Germinal center (tissue), 1 donor: ENCODE data around the gene MAMSTR.
"Not testable (repeated sequence)": the region's sequence is repeated elsewhere in the genome, so short reads cannot be mapped to it uniquely, and the experiment has no call there.

ENCODE experiments used
- DNase-seq: peaks from one replicate; pipeline ENCODE4 v3.0.0; 2012; ENCODE audit warnings: mixed read lengths, low spot score

MAMSTR gene

DNA sequence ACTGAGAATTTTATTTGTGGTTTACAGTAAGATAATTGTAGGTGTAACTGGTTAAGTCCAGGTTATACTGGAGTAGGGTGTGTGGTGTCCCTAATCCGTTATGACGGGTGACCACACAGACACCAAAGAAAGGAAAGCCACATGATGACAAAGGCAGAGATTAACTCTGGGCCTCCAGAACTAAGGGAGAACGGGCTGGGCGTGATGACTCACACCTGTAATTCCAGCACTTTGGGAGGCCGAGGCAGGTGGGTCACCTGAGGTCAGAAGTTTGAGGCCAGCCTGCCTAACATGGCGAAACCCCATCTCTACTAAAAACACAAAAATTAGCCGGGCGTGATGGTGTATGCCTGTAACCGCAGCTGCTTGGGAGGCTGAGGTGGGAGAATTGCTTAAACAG, 33.9 kb downstream of the MAMSTR start:
- DNase-seq, result no peak

DNA sequence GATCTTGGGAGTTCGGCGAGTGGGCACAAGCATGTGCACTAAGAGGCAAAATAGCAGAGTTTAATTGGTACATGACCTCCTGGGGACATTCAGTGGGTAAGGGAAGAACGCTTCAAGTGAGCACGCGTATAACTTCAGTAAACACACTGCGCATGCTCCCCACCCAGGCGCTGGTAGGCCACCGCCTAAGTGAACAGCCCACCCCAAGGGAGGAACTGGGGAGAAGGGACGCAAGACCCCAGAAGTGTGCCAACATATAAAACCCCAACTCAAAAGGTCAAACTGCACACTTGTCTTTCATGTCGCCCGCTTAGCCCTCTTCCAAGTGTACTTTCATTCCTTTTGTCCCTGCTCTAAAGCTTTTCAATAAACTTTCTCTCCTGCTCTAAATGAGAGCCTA, 36.2 kb downstream of the MAMSTR start:
- DNase-seq, result no peak

DNA sequence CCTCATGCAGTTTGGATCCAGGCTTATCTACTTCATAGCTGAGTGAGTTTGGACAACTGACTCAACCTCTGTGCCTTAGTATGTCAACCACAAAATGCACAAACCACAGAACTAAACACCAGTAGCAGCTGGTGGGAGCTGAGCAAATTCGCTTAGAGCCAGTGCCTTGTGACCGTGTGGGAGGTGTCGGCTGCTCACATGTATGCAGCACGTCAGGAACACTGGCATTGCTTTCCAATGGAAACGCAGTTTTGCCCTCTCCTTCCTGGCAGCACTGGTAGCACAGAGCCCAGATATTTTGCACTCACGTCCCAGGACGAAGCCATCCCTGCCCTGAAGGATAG, 38.4 kb downstream of the MAMSTR start:
- no peak for DNase-seq

DNA sequence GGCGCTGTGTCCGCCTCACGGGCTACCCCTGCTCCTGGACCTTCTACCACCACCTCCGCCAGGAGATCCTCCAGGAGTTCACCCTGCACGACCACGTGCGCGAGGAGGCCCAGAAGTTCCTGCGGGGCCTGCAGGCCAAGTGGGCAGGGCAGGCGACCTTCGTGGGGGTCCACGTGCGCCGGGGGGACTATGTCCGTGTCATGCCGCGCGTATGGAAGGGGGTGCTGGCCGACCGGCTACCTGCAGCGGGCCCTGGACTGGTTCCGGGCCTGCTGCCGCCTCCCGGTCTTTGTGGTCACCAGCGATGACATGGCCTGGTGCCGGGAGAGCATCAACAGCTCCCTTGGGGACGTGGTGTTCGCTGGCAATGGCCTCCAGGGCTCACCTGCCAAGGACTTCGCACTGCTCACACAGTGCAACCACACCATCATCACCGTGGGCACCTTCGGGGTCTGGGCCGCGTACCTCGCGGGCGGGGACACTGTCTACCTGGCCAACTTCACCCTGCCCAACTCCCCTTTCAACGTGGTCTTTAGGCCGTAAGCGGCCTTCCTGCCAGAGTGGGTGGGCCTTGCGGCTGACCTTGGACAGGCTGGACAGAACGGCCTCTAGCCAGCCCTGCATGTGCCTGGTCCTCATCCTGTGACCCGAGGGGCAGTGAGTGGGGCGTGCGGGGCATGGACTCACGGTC, 38.9 kb downstream of the MAMSTR start:
- DNase-seq, result no peak

DNA sequence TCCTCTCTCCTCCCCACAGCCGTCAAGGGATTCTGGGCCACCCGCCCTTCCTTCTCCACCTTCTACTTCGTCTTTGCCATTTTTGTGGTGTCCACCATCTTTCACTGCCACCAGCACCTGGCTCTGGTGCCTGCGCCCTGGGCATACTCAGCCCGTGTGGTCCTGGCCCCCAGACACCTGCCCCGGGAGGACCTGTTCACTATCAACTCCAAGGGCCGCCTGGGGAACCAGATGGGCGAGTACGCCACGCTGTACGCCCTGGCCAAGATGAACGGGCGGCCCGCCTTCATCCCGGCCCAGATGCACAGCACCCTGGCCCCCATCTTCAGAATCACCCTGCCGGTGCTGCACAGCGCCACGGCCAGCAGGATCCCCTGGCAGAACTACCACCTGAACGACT, 39.5 kb downstream of the MAMSTR start:
- not testable (repeated sequence) for DNase-seq

DNA sequence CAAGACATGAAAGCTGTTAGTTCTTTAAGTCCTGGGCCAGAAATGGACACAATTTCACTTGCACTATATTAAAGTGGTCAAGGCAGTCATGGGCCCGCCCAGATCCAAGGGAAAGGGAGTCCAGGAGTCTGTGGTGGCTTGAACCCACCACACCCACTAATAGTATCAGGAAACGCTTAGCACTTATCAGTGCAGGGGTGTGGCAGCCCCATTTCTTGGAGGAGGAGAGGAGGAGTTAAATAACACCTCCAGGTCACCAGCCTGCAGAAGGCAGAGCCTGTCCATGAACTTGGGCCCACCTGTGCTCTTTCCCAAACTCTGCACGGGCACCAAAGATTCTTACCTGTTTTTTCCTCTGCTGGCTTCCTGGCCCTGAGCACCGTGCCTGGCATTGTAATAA, 41.3 kb downstream of the MAMSTR start:
- no peak for DNase-seq

DNA sequence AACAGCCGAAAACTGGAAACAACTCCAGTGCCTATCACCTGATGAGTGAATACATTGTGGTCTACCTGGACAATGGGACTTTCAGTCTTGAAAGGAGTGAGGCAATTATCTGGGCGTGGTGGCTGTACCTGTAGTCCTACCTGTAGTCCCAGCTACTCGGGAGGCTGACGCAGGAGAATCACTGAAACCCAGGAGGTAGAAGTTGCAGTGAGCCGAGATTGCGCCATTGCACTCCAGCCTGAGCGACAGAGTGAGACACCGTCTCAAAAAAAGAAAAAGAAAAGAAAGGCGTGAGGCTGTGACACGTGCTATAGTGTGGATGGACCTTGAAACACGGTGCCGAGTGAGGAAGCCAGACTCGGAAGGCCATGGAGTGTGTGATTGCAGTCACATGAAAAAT, 42.6 kb downstream of the MAMSTR start:
- no peak for DNase-seq

DNA sequence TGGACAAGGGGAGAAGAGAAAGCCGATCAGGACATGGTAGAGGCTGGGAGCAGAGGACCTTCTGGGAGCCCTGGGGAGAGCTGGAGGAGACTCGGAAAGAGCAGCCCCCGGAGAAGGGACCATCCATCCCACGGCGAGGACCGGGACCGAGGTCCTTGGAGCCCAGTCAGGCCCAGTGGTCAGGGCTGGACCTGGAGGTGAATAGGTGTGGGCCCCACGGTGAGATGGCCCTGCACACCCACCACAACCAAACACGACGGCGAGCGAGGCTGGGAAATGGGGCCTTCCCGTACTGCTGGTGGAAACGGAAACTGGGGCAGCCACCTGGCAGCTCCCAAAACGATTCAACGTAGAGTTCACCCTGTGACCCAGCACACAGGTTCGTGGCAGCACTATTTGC, 43.0 kb downstream of the MAMSTR start:
- DNase-seq, result no peak

DNA sequence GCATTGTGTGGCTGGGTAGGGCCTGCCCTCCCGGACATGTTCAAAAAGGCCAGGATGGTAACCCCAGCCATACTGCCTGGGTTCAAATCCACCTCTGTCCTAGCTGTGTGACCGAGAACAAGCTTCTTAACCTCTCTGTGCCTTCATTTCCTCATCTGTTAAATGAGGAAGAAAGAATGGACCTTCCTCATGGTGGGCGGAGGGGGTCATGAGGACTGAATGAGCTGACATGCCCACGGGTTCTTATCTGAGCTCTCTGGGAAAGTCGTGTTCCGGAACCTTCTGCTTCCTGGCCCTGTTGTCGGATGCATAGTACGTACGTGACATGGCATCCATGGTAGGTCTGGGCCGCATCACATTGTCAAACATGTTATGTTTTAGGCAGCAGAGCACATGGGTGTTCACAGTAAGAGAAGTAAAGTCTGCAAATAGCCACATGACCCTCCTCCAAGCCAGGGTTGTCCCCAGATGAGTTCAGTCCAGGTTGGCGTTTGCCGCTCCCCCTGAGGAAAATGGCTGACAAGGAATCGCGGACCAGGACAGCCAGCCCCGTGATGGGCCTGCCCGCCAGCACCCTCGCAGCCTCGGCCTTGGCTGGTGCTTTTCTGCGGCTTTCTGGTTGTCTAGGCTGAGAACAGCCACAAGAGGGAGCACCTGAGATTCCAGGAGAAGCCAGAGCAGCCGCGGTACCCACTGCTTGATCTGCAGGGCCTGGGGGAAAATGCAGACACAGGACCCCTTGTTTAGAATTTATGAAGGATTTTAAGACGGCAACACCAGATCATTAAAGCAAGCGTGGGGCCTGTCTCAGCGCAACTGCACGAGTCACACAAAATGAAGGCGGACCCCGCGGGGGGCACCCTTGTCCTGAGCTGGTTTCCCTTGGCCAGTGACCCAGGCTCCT, 44.4 kb downstream of the MAMSTR start:
- DNase-seq, result peak; percentile 87

DNA sequence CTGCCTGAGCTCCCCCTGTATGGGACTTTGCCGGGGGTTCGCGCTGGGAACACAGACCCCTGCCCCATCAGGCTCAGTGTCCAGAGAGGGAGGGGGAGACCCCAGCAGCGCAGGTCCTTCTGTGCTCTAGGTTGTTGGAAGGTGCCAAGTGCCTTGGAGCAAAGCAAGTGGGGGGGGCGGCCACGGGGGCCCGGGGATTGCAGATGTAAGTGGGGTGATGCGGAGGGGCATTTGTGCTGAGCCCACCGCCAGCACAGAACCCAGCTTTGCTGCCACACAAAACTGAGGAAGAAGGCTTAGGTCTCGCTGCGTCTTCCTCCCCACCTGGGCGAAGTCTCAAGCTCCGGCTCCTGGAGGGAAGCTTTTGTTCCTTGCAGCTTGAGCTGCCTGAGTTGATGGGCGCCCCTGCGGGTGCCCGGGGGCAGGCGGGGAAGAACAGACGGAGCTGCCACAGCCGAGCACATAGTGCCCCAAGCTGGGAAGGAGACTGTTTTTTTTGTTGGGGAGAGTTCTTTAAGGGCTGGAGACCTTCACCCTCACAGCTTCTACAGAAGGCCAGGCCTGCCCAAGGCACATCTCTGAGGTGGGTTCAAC, 45.2 kb downstream of the MAMSTR start:
- DNase-seq, result no peak

DNA sequence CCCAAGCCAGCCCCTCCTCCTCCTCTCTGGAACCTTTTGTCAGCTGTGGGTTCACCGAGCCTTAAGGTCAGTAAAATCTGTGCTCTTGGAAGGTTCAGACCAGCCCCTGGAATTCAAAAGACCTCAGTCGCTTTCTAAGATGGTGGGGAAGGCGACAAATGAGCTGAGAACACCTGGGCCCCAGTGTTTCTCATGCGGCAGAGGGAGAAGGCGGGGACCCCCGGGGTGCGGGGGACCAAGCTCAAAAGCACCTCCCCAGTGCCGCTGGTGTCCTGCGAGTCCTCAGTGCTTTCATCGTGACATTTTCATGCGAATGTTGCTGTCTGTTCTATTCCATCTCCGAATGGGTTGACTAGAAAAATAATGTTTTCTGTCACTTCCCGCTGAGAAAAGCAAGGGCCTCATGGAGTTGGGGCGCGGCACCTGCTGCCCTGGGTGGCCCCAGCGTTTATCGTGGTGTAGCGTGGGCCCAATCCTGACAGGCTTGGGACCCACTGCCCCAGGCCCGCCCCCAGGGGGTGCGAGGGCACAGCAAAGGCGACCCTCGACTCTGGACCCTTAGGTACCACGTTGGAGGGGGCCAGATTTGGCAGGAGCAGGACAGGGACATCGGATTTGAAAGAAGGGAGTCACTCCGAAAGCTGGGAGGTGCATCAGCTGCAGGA, 46.0 kb downstream of the MAMSTR start:
- no peak for DNase-seq

DNA sequence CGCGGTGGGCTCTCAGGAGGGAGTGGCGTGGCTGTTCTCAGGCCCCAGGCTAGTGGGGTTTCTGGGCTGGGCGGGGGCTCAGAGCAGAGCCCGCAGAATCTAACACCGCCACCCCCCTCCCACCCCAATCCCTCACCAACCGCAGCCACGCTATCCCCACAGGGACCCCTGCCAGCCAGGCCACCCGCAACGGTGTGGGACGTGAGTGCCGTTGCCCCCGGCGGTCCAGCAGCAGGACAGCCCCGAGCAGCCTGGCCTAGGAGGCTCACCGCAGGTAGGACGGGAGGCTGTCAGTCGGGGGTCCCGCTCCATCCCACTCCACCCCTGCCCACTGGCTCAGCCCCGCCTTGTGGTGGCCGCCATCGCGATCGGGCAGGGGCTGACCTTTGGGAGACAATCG, 46.5 kb downstream of the MAMSTR start, which contains the start of gene NTN5:
NTN5 (minus strand) TSS at position 24 of the 400 bp plus-strand sequence. CDS start 2,031 bp downstream, outside the sequence.
- no peak for DNase-seq

DNA sequence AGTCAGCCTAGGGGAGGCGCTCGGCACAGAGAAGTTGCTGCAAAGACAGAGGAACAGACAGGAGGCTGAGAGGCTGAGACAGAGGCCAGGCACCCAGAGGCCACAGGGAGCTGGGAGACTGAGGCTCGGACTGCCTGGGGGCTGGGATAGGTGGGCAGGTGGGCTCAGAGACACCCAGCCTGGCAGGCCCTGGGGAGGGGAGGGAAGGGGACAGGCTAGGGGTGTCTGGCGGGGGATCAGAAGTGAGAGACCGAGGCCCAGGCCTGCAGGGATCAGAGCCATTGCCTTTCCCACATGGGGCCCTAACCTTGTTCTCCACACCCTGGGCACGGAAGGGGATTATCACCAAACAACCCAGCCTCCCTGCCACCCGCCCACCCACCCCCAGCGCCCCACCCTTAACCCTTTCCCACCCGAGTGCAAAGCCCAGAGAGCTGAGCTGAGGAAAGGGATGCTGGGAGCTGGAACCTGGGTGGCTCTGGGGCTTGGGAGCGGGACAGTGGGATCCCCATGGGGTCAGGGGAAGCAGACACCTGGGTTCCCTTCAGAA, 48.0 kb downstream of the MAMSTR start:
- no peak for DNase-seq

DNA sequence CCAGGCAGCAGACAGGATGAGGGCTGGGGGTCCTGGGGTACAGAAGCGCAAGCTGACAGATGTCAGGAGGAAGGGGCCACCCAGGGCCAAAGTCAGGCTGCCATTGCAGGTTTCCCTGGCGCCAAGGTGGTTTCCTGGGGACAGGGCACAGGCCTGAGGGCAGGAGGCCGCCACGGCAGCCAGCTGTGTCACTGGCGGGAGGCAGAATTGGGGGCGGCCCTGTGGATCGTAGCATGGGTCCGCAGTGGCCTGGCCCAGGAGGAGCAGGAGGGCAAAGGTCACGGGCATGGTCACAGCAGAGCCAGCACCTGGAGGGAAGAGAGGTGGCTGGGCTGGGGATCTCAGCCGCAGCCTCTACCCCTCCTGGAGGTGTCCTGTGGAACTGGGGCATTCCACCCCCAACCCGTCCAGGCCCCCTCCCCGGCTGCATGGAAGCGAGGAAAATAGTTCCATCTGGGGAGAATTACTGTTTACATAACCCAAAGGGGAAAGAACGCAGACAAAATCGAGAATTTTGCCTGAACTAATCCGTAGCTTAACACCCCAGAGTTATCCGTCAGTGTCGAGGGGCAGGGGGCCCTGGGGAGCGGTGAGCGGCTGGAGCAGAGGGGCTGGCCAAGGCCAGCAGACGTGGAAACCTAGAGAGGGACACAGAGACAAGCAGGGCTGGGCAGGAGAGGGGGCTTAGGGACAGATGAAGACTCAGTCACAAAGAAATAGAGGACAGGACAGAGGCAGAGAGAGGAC, 48.7 kb downstream of the MAMSTR start:
- no peak for DNase-seq

DNA sequence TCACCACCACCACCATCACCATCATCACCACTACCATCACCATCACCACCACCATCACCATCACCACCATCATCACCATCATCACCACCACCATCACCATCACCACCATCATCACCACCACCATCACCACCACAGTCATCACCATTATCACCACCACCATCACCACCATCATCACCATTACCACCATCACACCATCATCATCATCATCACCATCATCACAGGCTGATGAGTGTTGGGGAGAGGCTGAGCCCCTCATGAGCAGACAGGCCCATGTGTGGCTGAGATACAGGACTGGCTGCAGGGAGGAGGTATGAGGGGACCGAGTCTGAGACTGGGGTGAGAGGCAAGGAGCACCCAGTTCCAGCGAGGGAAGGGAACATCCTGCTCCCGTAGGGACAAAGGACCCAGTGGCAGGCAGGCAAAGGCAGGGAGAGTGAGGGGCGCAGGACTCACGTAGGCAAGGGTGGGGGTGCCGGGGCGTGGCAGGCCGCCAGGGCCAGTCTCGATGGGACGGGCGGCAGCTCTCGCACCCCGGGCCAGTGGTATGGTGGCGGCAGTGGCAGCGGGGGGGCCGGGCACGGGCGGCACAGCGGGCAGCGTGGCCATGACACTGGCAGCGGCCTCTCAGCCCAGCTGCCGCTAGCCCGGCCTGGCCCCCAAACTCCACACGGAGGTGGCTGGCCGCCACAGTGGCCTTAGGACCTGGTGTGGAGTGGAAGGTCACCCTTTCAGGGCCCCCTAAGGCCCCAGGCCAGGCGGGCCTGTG, 49.4 kb downstream of the MAMSTR start:
- no peak for DNase-seq

DNA sequence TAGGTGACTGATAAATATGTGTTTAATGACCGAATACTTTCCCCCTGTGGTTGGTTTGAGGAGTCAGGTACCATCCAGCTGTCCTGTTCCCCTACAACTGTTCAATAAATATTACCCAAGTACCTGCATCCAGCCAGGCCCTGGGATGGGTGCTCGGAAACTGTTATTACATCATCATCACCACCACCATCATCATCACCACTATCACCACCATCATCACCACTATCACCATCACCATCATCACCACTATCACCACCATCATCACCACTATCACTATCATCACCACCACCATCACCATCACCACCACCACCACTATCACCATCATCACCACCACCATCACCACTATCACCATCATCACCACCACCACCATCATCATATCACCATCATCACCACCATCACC, 50.8 kb downstream of the MAMSTR start:
- no peak for DNase-seq

DNA sequence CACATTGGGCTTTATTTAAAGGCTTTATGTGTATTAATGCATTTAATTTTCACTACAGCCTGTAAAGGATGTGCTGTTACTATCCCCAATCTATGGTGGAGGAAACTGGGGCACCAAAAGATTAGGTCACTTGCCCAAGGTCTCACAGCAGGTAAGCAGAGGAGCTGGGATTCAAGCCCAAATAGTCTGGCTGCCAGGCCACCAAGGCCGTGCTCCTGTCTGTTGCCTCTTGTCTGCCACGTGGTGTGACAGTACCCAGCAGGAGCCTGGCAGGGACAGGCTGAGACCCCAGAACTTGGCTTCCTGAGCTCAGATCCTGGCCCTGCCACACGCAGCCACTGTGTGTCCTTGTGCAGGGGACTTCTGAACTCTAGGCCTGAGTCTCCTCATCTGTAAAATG, 51.2 kb downstream of the MAMSTR start:
- DNase-seq, result no peak

DNA sequence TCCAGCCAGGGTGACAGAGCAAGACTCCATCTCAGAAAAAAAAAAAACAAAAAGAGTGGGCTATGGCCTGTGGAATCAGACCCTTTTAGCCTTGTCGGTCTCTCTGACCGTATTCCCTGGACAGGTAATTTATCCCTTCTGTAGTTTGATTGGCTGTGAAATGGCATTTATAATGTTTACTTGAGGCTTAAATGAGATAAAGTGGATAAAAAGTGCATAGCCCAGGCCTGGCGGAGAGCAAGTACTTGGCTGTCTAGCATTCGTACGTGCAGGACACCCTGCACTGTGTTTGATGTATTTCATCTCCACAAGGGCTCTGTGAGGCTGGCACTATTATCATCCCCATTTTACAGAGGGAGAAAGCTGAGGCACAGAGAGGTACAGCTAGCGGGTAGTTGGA, 53.7 kb downstream of the MAMSTR start:
- DNase-seq, result no peak

DNA sequence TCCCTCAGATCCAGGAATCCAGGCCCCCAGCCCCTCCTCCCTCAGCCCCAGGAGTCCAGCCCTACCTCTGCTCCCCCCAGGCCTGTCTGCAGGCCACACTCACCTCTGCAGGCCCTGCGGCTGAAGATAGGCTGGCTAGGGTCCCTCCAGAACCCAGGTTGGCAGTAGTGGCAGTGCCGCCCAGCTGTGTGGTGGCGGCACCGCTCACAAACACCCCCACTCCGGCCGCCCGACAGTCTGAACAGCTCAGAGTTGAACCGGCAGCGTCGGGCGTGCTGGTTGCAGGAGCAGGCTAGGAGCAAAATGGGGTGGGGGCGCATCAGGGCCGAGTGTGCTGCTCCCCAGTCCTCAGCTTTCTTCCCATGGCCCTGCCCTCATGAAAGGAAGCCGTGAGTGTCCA, 55.0 kb downstream of the MAMSTR start:
- DNase-seq, result no peak

DNA sequence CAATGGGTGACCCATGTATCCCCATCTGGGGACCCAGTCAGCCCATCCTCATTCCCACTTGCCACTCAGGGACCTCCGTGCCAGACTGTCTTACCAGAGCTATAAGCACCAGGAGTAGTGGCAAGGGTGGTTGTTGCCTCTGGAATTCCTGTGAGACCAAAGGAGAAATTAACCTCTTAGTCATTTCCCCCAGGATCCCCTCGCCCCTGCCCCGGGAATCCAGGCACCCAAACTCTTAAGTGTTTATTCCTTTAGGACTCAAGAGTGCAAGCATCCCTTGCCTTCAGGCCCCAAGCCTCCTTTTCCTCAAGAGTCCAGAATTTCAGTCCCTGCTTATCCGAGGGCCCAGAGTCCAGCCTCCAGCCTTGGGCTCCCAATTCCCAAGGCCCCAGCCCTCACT, 55.9 kb downstream of the MAMSTR start:
- DNase-seq, result no peak
